Raji (cell line): ENCODE measurements around the gene HSFX3.
"Not testable (repeated sequence)": the region's sequence is repeated elsewhere in the genome, so short reads cannot be mapped to it uniquely, and the experiment has no call there.

Source experiments
- POLR2A ChIP-seq: IDR thresholded peaks from 2 replicates; pipeline ENCODE4 v1.6.1; 2011; ENCODE audit warnings: low read depth, low read length, control low read depth; ENCODE audit not compliant: insufficient read depth

The HSFX3 gene, protein sequence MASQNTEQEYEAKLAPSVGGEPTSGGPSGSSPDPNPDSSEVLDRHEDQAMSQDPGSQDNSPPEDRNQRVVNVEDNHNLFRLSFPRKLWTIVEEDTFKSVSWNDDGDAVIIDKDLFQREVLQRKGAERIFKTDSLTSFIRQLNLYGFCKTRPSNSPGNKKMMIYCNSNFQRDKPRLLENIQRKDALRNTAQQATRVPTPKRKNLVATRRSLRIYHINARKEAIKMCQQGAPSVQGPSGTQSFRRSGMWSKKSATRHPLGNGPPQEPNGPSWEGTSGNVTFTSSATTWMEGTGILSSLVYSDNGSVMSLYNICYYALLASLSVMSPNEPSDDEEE

DNA sequence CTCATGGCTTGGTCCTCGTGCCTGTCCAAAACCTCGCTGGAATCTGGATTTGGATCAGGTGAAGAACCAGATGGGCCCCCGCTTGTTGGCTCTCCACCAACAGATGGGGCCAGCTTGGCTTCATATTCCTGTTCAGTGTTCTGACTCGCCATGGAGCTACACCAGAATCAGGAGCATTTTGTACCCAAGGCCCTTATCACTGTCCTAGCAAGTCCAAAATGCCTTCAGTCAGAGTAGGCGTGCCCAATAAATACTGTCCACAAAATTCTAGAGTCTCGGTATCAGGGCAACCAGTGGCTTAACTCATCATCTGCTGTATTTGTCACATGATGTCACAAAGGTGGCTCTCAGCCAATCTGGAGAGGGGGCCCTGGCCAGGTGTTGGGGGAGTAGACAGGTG, at the start of gene HSFX3:
HSFX3 (minus strand) TSS at position 224 of the 400 bp plus-strand sequence; CDS start at position 152, 72 bp downstream.
- not testable (repeated sequence) for TF ChIP-seq POLR2A

DNA sequence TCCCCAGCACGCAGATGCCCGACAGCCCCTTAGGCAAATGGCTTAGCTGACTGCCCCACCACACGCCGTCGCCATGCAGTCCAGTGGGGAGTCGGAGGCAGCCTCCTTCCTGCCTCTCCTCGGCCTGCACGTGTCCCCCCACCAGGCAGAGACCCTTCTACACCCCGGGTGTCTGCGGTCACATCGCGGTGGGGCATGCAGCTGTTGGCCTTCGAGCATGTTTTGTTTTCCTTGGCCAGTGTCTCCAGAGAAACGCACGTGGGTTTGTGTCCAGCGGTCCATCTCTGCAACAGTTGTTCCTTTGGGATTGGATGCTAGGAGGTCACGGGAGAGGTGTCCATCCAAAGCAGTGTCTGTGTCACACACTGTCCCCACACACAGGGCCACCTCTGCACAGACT, 45.5 kb upstream of the HSFX3 start, which contains the start of gene HSFX2:
HSFX2 (minus strand) TSS at position 101 of the 400 bp plus-strand sequence. CDS start 614 bp downstream, outside the sequence.
- TF ChIP-seq POLR2A, result not testable (repeated sequence)

DNA sequence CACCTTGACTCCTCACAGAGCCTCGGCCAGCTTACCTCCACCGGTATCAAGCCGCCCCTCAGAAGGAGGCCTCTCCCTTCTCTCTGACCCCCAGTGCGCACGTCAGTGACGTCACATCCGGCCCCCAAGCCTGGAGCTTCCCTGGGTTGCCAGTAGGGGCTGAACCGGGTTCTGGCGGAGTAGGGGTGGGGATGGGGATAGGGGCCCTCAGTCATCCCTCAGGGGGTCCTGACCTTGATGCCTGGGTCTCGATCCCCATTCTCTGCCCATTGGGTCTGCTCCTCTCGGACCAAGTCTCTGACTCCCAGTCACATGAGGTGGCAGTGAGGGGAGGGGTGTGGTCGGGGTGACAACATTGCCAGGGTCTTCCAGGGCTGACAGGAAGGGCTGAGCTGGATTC, 37.6 kb upstream of the HSFX3 start, which contains the start of gene MAGEA9B:
MAGEA9B (minus strand) TSS at position 101 of the 400 bp plus-strand sequence. CDS start 4,280 bp downstream, outside the sequence.
- not testable (repeated sequence) for TF ChIP-seq POLR2A

DNA sequence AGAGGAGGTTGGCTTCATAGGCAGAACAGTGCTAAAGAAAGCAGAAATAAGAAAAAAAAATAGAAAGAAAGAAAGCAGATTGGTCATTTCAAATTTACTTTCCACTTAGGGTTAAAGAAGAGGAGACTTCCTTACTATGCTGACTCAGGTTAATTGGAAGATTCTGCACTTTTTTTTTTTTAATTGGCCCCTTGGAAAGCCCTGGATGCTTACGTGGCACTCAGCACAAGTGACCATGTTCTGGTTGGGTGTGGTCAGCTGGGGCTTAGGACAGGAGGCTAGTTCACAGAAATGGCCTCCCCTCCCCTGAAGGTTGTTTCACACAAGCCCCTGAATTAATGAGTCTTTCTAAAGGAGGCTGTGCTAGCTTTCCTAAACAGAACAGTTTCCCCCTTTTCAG, 23.0 kb upstream of the HSFX3 start:
- no peak for TF ChIP-seq POLR2A

DNA sequence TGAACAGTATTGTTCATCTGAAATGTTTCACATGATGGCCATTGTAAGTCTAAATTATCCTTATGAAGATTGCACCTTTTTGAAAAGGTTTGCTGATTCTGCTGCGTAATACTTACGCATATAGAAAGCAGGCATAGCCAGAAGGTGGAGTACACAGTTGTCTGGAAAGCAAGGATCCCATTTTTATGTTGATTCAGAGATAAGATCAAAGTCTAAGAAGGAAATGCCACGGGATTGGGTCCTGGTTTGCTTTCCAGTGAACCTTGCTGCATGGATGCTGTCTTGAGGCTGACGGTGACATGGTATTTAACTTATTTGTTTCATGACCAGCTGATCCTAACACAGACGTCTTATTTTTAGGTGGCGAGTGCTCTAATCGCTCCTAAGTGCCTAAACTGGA, 22.0 kb upstream of the HSFX3 start:
- no peak for TF ChIP-seq POLR2A

DNA sequence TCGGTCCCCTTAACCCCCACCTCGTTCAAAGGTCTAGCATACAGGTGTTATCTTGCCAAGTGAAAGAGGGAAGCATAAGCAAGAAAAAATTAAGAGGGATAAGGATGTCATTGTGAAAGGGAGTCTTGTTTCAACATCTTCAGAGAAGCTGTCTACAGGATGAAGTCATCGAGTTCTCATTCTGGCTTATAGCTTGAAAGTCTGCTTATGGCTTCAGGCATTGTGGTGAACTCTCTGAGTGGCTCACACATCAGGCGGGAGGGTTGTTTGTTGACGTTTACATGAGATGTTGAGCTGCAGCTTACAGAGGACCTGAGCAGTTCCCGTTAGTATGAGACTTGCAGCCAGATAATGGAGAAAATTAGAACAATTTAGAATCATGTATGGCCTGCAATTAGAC, 20.9 kb upstream of the HSFX3 start:
- no peak for TF ChIP-seq POLR2A

DNA sequence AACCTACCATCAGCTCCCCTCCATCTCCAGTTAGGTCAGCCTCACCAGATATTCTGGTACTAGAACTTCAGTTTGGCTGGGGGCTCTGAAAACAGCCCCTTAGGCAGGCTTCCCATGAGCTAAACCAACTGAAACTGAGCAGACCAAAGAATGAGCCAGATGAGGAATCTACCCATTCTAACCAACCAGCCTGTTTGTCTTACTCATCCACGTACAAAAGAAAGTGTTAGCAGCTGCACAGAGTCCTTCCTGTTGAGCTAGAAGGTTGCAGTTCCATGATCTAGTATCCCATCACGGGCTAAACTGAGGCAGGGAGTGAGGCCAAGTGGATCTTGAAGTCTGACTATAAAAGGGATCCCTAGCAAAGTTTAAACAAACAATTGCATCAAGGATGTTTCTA, 20.0 kb upstream of the HSFX3 start:
- no peak for TF ChIP-seq POLR2A

DNA sequence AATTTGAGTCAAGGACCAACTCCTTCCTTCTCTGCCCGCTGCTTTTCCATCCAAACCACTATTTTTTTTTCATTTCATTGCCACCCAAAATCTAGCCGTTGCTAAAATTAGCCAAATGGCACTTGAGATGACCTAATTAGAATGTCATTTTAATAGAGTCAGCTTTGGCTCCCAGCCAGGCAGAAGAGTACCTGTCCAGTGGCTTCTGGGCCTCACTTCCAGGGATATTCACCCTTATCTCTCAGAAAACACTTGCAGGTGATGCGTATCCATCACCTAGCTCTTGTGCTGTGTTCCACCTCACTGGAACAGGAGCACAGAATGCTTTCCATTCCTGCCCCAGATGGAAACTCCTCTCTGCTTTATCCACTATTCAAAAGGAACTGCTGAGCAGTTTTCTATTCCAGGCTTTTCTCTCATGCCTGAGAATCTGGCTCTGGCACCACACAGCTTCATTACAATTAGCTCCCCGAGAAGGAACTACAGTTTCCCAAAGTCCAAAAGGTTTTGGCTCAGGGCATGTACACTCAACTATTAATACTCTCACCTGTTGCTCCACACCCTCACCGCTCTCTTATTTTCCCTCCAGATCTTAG, 19.1 kb upstream of the HSFX3 start:
- TF ChIP-seq POLR2A, result no peak

DNA sequence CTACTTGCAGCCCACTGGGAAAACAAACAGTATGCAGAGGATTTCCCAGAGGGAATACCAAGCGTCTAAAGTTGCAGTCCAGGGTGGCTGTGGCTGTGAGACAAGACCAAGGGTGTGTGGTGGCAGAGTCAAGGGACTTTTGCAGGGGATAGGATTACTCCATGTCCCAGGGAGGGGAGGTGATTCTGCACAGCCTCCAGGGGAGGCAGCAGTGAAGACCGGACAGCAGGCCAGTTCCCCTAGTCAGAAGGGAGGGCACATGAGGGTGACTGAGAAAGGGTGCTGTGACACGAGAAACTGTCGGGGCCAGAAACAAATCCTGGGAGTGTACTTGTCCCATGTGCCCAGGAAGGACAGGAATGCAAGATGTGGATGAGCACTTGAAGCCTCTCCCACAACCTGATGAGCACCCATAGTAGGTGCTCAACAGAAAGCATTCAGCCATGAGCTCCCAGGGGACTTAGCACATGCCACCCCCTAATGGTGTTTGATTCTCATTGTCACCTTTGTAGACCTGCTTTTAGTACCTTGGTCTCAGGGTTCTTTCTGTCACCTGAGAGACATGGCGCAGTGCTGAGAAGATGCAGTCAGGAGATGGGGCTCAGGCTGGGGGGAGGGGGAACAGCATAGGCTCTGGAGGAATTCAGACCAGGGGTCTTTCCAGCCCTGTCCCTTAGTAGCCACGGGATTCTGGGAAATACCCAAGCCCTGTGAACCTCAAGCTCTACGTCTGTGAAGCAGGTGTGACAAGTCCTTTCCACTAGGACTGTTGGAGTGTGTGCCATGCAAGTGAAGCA, 18.1 kb upstream of the HSFX3 start:
- TF ChIP-seq POLR2A, result no peak

DNA sequence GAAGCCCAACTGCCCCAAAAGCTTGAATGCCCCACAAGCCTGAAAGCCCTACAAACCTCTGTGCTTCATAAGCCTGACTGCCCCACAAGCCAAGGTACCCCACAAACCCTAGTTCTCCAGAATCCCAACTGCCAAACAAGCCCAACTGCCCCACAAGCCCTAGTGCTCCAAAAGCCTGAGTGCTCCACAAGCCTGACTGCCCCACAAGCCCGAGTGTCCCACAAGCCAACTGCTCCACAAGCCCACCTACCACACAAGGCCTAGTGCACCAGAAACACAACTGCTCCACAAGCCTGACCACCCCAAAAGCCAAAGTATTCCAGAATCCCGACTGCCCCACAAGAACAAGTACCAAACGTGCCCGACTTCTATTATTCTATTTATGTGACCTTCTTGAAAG, 13.6 kb upstream of the HSFX3 start:
- no peak for TF ChIP-seq POLR2A

DNA sequence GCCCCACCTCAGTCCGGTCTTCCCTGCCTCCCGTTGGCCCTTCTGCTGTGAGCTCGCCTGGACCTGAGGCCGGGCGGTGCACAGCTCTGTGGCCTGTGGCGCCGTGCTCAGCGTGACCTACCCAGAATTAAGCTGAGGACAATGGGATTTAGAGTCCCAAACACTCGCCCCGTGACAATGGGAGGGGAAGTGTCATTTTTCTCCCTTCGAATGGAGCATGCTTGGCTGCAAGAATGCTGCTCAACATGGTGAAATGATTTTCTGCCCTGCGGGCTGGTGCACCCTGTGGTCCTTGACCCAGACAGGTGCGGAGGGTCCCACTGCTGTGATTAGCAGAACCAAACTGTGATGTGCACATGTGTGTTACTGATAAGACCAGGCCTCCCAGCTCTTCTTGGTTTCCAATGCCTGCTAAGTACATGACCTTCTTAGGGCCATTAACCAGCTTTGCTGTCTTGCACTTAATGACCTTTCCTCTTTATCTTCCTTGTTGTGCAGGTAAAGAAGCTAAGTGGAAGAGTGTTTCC, 8.1 kb downstream of the HSFX3 start:
- no peak for TF ChIP-seq POLR2A

DNA sequence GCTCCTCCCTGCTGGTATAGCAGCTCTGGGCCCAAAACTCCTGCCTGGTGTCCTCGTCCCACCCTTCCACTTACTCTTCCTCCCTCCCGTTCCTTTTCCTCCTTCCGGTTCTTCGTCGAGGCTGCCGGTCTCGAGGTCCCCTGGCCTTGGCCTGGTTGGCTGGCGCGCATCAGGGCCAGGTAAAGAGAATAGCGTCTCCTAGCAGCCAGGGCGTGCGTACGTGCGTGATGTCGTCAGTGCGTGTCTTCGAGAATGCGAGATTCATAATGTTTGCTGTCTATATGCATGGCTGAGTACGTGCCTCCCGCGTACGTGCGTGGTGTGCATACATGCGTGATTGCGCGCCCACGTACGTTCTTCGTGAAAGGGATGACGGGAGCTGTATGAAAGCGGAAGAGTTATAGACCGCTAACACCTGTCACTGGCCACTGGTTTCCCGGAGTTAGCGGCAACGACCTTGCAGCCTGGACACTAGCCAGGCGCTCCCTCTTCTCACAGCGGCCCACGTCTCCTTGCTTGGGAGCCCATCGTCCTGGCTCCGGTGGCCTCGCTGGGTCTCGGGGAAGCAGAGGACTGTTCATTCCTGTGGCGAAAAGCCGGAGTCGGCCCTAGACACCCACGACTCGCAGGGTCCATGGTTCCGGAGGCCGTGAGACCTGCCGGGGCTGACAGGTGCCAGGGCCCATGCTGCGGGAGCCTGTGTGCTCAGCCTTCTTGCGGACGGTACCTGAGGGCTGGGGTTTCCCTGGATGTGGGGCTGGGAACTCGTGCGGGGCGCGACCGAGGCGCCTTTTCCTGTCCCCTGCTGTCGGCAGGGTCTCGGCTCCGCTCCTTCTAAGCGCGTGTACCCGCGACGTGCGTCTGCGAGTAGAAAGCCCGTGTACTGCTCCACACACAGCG, 8.9 kb downstream of the HSFX3 start, which contains the start of gene EOLA1:
EOLA1 (plus strand) TSS at position 392 of the 900 bp plus-strand sequence. CDS start 4,619 bp downstream, outside the sequence.
- TF ChIP-seq POLR2A, result peak; percentile 82

DNA sequence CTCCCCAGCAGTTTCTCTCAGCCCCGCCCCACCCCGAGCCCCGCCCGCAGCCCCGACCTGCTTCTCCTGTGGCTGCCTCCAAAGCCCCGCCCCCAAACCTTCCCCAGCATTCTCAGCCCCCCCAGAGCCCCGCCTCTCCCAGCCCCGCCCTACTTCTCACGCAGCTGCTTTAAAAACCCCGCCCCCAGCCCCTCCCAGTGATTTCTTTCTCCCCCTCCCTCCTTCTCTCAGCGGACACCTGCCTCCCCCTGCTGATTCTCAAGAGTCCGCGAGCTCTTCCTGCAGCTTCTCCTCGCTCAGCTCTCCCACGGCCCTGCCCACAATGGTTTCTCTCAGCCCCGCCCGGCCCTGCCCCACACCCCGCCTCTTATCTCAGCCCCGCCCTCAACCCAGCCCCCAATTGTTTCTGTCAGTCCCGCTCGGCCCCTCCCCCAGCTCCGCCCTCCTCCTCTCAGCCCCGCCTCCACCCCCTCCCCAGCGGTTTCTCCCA, 9.5 kb downstream of the HSFX3 start:
- no peak for TF ChIP-seq POLR2A
